NT2/D1 (cell line): Measurements from ENCODE around the gene FBXO21.

Experiments used
- DNase-seq: peaks from one replicate; pipeline ENCODE4 v3.0.0-alpha.2; 2011; ENCODE audit warnings: low read depth, low spot score
- H3K27me3 ChIP-seq: 2 replicates; pipeline ENCODE4 v1.6.0; 2011; ENCODE audit warnings: mild to moderate bottlenecking; ENCODE audit not compliant: insufficient read length, insufficient read depth
- H3K36me3 ChIP-seq: 2 replicates; pipeline ENCODE4 v1.6.1; 2011; ENCODE audit warnings: mild to moderate bottlenecking, low read length, mixed read lengths; ENCODE audit not compliant: insufficient read depth, insufficient read length
- H3K4me1 ChIP-seq: 2 replicates; pipeline ENCODE4 v1.5.1; 2011; ENCODE audit not compliant: insufficient read depth, insufficient read length
- H3K4me3 ChIP-seq: 2 replicates; pipeline ENCODE4 v1.5.1; 2011; ENCODE audit warnings: low read depth; ENCODE audit not compliant: insufficient read length
- H3K9ac ChIP-seq: 2 replicates; pipeline ENCODE4 v1.6.0; 2011; ENCODE audit warnings: low read depth; ENCODE audit not compliant: insufficient read length
- H3K9me3 ChIP-seq: 2 replicates; pipeline ENCODE4 v1.5.1; 2011; ENCODE audit warnings: mild to moderate bottlenecking, low read length; ENCODE audit not compliant: insufficient read depth
- SUZ12 ChIP-seq: IDR thresholded peaks from 2 replicates; pipeline ENCODE4 v1.6.1; 2011; ENCODE audit not compliant: insufficient read length, insufficient read depth; ENCODE audit errors: extremely low read depth
- YY1 ChIP-seq: IDR thresholded peaks from 2 replicates; pipeline ENCODE4 v1.6.1; 2011; ENCODE audit not compliant: insufficient read length, insufficient read depth
- ZNF274 ChIP-seq: IDR thresholded peaks from 2 replicates; pipeline ENCODE4 v1.6.1; 2011; ENCODE audit warnings: mild to moderate bottlenecking, low read depth, low read length

The FBXO21 gene

DNA sequence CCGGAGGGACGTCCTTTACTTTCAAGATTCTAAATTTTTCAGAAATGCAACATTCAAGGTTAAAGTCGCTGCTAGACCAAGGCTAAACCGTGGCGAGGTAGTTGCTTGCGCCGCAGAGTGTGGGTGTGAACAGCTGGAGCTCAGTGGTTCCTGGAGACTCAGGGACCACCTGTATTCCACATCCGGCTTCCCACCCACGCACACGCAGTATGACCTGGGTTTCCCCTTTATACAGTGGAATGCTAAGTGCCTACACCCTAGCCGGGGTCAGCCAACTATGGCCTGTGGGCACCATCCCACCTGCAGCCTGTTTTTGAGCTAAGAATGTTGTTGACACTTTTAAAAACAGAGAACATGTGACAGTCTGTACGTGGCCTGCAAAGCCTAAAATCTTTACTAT is 48.2 kb downstream of the FBXO21 start:
- H3K9me3 ChIP-seq = no peaks in the 10 kb centered on the region
- TF ChIP-seq SUZ12 = no peak
- no peak for TF ChIP-seq ZNF274
- no peak for TF ChIP-seq YY1
- no peaks in the 10 kb centered on the region for H3K27me3 ChIP-seq
- H3K4me3 ChIP-seq = no peak overlapping the region
- H3K4me1 ChIP-seq = peaks cover 7% of the 10 kb centered on the region
- no peak for DNase-seq
- peaks cover 39% of the 10 kb centered on the region for H3K36me3 ChIP-seq
- H3K9ac ChIP-seq = no peak overlapping the region

- Histone ChIP-seq H3K9me3 (no peaks in the 10 kb centered on the region), H3K4me1 (peaks cover 7% of the 10 kb centered on the region), H3K9ac (peak overlapping the region; percentile 12), H3K36me3 (peaks cover 36% of the 10 kb centered on the region), H3K4me3 (no peak overlapping the region), H3K27me3 (no peaks in the 10 kb centered on the region)
- TF ChIP-seq ZNF274 = no peak
- TF ChIP-seq SUZ12 = no peak
- TF ChIP-seq YY1 = no peak
- no peak for DNase-seq
Observed at GRCh38 chr12:117141097-117141898, 49.0 kb downstream of the FBXO21 start.

DNA sequence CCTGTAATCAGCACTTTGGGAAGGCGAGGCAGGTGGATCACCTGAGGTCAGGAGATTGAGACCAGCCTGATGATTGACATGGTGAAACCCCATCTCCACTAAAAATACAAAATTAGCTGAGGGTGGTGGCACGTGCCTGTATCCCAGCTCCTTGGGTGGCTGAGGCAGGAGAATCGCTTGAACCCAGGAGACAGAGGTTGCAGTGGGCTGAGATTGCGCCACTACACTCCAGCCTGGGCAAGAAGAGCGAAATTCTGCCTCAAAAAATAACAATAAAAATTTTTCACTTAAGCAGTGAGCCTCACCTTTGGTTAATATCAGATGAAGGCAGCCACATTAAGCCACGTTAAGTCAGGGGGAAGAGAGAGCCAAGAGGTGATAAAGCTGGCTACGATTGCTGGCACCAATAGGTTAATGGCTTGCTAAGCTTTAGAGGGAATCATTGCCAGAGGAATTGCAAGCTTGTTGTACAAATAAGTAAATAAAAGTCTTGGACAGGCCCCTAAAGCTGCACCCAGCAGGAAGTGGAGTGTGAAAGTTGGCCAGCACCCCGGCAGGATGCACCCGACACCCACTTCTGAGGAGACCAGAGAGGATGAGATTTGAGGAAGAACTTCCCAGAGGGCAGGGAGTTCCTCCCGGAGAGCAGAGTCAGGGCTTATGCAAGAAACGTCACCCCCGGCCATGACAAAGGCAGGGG is 49.7 kb downstream of the FBXO21 start:
- H3K9ac ChIP-seq = no peak overlapping the region
- peaks cover 7% of the 10 kb centered on the region for H3K4me1 ChIP-seq
- peaks cover 28% of the 10 kb centered on the region for H3K36me3 ChIP-seq
- no peak for DNase-seq
- H3K9me3 ChIP-seq = no peaks in the 10 kb centered on the region
- no peak overlapping the region for H3K4me3 ChIP-seq
- no peaks in the 10 kb centered on the region for H3K27me3 ChIP-seq
- TF ChIP-seq YY1 (no peak), SUZ12 (no peak), ZNF274 (no peak)

DNA sequence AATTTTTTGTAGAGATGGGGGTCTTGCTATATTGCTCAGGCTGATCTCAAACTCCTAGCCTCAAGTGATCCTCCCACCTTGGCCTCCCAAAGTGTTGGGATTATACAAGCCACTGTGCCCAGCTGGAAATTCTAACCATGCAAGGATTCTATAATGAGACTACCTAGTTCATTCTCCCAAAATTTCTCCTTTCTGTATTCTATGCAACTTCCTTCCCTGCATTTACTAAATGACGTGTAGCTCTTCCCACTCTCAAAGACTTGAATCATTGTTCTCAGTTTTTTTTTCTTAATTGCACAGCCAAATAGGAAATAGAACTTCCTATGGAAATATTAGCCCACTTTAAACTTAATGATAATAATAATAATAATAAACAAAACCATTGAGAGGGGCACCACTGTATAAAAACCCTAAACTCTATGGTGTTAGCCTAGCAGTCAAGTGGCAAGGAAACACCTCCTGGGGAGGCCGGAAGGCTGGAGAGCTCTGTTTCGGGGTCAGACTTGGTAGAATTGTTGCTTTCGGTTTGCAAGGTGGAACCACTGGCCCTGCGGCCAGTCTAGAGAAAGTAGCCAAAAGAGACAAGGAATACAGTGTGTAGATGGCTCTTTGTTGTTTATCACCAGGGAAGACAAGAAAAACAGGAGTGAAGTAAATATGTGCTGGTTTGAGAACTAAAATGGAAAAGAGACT is 51.1 kb downstream of the FBXO21 start:
- DNase-seq = no peak
- H3K27me3 ChIP-seq = no peaks in the 10 kb centered on the region
- H3K9ac ChIP-seq = no peak overlapping the region
- H3K4me1 ChIP-seq = peaks cover 7% of the 10 kb centered on the region
- TF ChIP-seq ZNF274 = no peak
- no peak for TF ChIP-seq YY1
- TF ChIP-seq SUZ12 = no peak
- peaks cover 18% of the 10 kb centered on the region for H3K36me3 ChIP-seq
- no peaks in the 10 kb centered on the region for H3K9me3 ChIP-seq
- H3K4me3 ChIP-seq = no peak overlapping the region

- no peak for DNase-seq
- peaks cover 7% of the 10 kb centered on the region for H3K4me1 ChIP-seq
- H3K27me3 ChIP-seq = no peaks in the 10 kb centered on the region
- H3K9ac ChIP-seq = no peak overlapping the region
- TF ChIP-seq ZNF274 (no peak), SUZ12 (no peak)
- no peak overlapping the region for H3K4me3 ChIP-seq
- no peaks in the 10 kb centered on the region for H3K9me3 ChIP-seq
- H3K36me3 ChIP-seq = no peaks in the 10 kb centered on the region
Observed at GRCh38 chr12:117134721-117135120, 55.5 kb downstream of the FBXO21 start.

- H3K4me3 ChIP-seq = no peak overlapping the region
- no peaks in the 10 kb centered on the region for H3K9me3 ChIP-seq
- peaks cover 7% of the 10 kb centered on the region for H3K4me1 ChIP-seq
- no peak overlapping the region for H3K9ac ChIP-seq
- DNase-seq = no peak
- no peaks in the 10 kb centered on the region for H3K36me3 ChIP-seq
- no peaks in the 10 kb centered on the region for H3K27me3 ChIP-seq
- TF ChIP-seq YY1 (no peak), SUZ12 (no peak), ZNF274 (no peak)
Observed at GRCh38 chr12:117134059-117134458, 56.2 kb downstream of the FBXO21 start.

DNA sequence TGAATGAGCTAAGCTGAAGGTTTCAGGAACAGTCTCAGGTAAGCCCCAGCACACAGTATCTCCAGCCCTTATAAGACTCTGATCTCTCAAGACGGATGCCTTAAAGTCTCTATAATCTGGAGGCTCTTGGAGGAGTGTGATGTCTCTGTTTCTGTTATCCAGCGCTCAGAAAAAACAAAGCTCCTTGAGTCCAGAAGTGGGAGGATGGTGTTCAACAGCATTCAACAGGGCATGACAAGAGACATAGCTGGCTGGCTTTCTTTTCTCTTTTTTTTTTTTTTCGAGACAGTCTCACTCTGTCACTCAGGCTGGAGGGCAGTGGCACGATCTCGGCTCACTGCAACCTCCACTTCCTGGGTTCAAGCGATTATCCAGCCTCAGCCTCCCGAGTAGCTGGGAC is 59.5 kb downstream of the FBXO21 start:
- no peak overlapping the region for H3K9ac ChIP-seq

More for the DNA sequence above, 59.5 kb downstream of the FBXO21 start:
- DNase-seq = no peak
- Histone ChIP-seq H3K4me3 (no peak overlapping the region), H3K9me3 (peaks cover 25% of the 10 kb centered on the region), H3K4me1 (peaks cover 7% of the 10 kb centered on the region), H3K36me3 (no peaks in the 10 kb centered on the region), H3K27me3 (no peaks in the 10 kb centered on the region)
- no peak for TF ChIP-seq SUZ12
- no peak for TF ChIP-seq ZNF274
- TF ChIP-seq YY1 = no peak
